ENCODE results near the gene GPN3. TPM values are rescaled to one million over a fixed set of nuclear protein-coding genes. Genes with fewer than 3 reads are reported as not detected.
A peak's percentile ranks its signal among the peaks of the same experiment; 100 is the strongest.
"Not testable (repeated sequence)": the region's sequence is repeated elsewhere in the genome, so short reads cannot be mapped to it uniquely, and the experiment has no call there.

GPN3 gene
- total and polyA plus RNA-seq, 2 of the 13 experiments (the other 11 are each of a cell fraction or from before 2014, with no cell fraction given): 28.7 to 29.5 TPM

DNA sequence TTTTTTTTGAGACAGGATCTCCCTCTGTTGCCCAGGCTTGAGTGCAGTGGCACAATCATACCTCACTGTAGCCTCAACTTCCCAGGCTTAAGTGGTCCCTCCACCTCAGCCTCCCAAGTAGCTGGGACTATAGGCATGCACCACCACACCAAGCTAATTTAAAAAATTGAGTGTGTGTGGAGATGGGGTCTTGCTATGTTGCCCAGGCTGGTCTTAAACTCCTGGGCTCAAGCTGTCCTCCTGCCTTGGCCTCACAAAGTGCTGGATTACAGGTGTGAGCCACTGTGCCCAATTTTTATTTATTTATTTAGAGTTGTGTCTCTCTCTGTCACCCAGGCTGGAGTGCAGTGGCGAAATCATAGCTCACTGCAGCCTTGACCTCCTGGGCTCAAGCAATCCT lies 47.4 kb downstream of the GPN3 start:
- H3K4me2 ChIP-seq (ENCODE audit: low read depth, low read length); H3K9me3 ChIP-seq (ENCODE audit: low read length); intact Hi-C loops (cut with micrococcal nuclease; ENCODE audit: unreplicated experiment); H3K79me2 ChIP-seq (ENCODE audit: insufficient read depth, low read length); H3K4me3 ChIP-seq (replicated peaks in 1 of 3; ENCODE audit: insufficient read depth in 1 of 3, low read depth in 2 of 3, low read length in 3 of 3); DNase-seq (ENCODE audit: low spot score); FAIRE-seq; H3K9ac ChIP-seq (ENCODE audit: insufficient read depth, low read depth, low read length); H3K27me3 ChIP-seq (ENCODE audit: control insufficient read depth in 1 of 2, insufficient read depth in 2 of 2, low read length in 2 of 2); BruUV-seq (replicated peaks); H3K27ac ChIP-seq (ENCODE audit: extremely low read length, insufficient read depth, low read length); H2AFZ ChIP-seq (ENCODE audit: low read length); ATAC-seq; H3K36me3 ChIP-seq (replicated peaks in 1 of 2; ENCODE audit: control insufficient read depth in 1 of 2, insufficient read depth in 2 of 2, low read length in 2 of 2); in situ Hi-C loops (cut with HindIII; ENCODE audit: extremely low pct_ligation_motif_present, low pct_unique_long_range_greater_than_20kb); H4K20me1 ChIP-seq (ENCODE audit: insufficient read depth, low read length); CTCF ChIA-PET (ENCODE audit: low intra/inter-chr PET ratio, low total read pairs): not testable (repeated sequence)
- peak; percentile 74 for TF ChIP-seq ZNF121 (CRISPR knock-in tag; IDR thresholded peaks at IDR 0.05)
- TF ChIP-seq, protein P1, sequence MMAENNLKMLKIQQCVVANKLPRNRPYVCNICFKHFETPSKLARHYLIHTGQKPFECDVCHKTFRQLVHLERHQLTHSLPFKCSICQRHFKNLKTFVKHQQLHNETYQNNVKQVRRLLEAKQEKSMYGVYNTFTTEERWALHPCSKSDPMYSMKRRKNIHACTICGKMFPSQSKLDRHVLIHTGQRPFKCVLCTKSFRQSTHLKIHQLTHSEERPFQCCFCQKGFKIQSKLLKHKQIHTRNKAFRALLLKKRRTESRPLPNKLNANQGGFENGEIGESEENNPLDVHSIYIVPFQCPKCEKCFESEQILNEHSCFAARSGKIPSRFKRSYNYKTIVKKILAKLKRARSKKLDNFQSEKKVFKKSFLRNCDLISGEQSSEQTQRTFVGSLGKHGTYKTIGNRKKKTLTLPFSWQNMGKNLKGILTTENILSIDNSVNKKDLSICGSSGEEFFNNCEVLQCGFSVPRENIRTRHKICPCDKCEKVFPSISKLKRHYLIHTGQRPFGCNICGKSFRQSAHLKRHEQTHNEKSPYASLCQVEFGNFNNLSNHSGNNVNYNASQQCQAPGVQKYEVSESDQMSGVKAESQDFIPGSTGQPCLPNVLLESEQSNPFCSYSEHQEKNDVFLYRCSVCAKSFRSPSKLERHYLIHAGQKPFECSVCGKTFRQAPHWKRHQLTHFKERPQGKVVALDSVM (CRISPR knock-in tag; IDR thresholded peaks at IDR 0.05): 0 out of 2 replicates have a peak, but pooled peaks have one; percentile 18
- 0% methylated on average over 1 of the region's 1 CpG for WGBS (ENCODE audit: low lambda C conversion rate)
- peaks cover 23% of the 10 kb centered on the region for H3K4me1 ChIP-seq (ENCODE audit: insufficient read depth, low read length)
- POLR2A ChIA-PET: interaction anchor here (0.6 kb wide), 1 partner anchor 21 kb away, joined by 3 read pairs; no protein-coding TSS in a partner anchor

DNA sequence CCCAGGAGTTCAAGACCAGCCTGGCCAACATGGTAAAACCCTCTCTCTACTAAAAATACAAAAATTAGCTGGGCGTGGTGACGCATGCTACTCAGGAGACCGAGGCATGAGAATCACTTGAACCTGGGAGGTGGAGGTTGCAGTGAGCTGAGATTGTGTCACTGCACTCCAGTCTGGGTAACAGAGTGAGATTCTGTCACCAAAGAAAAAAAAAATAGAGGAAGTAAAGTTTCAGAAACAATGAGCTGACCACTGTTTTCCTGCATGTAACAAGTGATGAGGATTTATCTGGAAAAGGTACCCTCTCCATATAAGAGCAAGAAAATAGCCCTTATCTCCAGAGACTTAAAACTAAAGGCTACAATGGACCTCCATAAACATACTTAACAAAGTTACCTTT lies 50.9 kb downstream of the GPN3 start:
- 73% methylated on average over 3 of the region's 3 CpGs for WGBS (ENCODE audit: low lambda C conversion rate)

DNA sequence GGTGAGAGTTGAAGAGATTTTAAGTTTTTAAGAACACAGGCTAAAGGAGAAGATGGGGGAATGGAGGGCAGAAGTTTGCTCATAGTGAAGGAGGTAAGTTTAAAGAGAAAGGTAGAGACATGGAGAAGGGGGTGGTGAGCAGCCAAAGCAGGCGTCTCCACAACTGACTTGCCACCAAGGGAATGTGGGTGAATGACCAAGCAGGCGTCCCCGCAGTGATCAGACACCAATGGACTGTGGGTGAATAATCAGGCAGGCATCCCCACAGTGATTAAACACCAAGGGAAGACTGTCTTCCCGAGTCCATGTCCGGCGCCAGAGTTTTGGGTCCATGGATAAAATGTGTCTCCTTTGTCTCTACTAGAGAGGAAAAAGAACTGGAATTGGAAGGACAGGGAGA lies 58.0 kb downstream of the GPN3 start:
- DNase-seq (ENCODE audit: low spot score); in situ Hi-C loops (cut with HindIII; ENCODE audit: extremely low pct_ligation_motif_present, low pct_unique_long_range_greater_than_20kb); H3K27me3 ChIP-seq (ENCODE audit: control insufficient read depth in 1 of 2, insufficient read depth in 2 of 2, low read length in 2 of 2); H3K9me3 ChIP-seq (ENCODE audit: low read length); H3K79me2 ChIP-seq (ENCODE audit: insufficient read depth, low read length); intact Hi-C loops (cut with micrococcal nuclease; ENCODE audit: unreplicated experiment); H3K9ac ChIP-seq (ENCODE audit: insufficient read depth, low read depth, low read length); CTCF ChIA-PET (ENCODE audit: low intra/inter-chr PET ratio, low total read pairs); H3K4me3 ChIP-seq (replicated peaks in 1 of 3; ENCODE audit: insufficient read depth in 1 of 3, low read depth in 2 of 3, low read length in 3 of 3); FAIRE-seq; H4K20me1 ChIP-seq (ENCODE audit: insufficient read depth, low read length); H3K27ac ChIP-seq (ENCODE audit: extremely low read length, insufficient read depth, low read length); BruUV-seq (replicated peaks); ATAC-seq; H2AFZ ChIP-seq (ENCODE audit: low read length); H3K36me3 ChIP-seq (replicated peaks in 1 of 2; ENCODE audit: control insufficient read depth in 1 of 2, insufficient read depth in 2 of 2, low read length in 2 of 2); H3K4me2 ChIP-seq (ENCODE audit: low read depth, low read length); H3K4me1 ChIP-seq (ENCODE audit: insufficient read depth, low read length); POLR2A ChIA-PET: not testable (repeated sequence)
- WGBS (ENCODE audit: low lambda C conversion rate): 0% methylated on average over 6 of the region's 6 CpGs

More for the DNA sequence above, 50.9 kb downstream of the GPN3 start:
- H3K27me3 ChIP-seq (ENCODE audit: control insufficient read depth in 1 of 2, insufficient read depth in 2 of 2, low read length in 2 of 2); H3K9me3 ChIP-seq (ENCODE audit: low read length); H3K4me3 ChIP-seq (replicated peaks in 1 of 3; ENCODE audit: insufficient read depth in 1 of 3, low read depth in 2 of 3, low read length in 3 of 3); DNase-seq (ENCODE audit: low spot score); BruUV-seq (replicated peaks); ATAC-seq; POLR2A ChIA-PET; H3K9ac ChIP-seq (ENCODE audit: insufficient read depth, low read depth, low read length); H3K27ac ChIP-seq (ENCODE audit: extremely low read length, insufficient read depth, low read length); H3K36me3 ChIP-seq (replicated peaks in 1 of 2; ENCODE audit: control insufficient read depth in 1 of 2, insufficient read depth in 2 of 2, low read length in 2 of 2); H4K20me1 ChIP-seq (ENCODE audit: insufficient read depth, low read length); FAIRE-seq; CTCF ChIA-PET (ENCODE audit: low intra/inter-chr PET ratio, low total read pairs); H3K79me2 ChIP-seq (ENCODE audit: insufficient read depth, low read length); intact Hi-C loops (cut with micrococcal nuclease; ENCODE audit: unreplicated experiment); in situ Hi-C loops (cut with HindIII; ENCODE audit: extremely low pct_ligation_motif_present, low pct_unique_long_range_greater_than_20kb): not testable (repeated sequence)
- peak overlapping the region; percentile 44 for H2AFZ ChIP-seq (ENCODE audit: low read length)
- peak overlapping the region; percentile 70 for H3K4me2 ChIP-seq (ENCODE audit: low read depth, low read length)
- peaks cover 12% of the 10 kb centered on the region for H3K4me1 ChIP-seq (ENCODE audit: insufficient read depth, low read length)

DNA sequence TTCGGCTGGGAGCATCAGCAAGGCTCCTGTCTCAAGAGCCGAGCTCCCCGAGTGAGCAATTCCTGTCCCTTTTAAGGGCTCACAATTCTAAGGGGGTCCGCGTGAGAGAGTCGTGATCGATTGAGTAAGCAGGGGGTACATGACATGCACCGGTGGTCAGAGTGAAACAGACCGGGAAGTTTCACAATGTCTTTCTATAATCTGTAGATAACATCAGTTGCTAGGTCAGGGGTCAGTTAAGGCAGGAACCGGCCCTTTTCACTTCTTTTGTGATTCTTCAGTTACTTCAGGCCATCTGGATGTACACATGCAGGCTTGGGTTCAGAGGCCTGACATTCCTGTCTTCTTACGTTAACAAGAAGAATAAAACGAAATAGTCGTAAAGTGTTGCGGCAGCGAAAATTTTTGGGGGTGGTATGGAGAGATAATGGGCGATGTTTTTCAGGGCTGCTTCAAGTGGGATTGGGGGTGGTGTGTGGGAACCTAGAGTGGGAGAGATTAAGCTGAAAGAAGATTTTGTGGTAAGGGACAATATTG lies 62.9 kb downstream of the GPN3 start:
- FAIRE-seq; H3K9me3 ChIP-seq (ENCODE audit: low read length); H3K4me3 ChIP-seq (replicated peaks in 1 of 3; ENCODE audit: insufficient read depth in 1 of 3, low read depth in 2 of 3, low read length in 3 of 3); POLR2A ChIA-PET; H3K27ac ChIP-seq (ENCODE audit: extremely low read length, insufficient read depth, low read length); H3K9ac ChIP-seq (ENCODE audit: insufficient read depth, low read depth, low read length); H3K27me3 ChIP-seq (ENCODE audit: control insufficient read depth in 1 of 2, insufficient read depth in 2 of 2, low read length in 2 of 2); ATAC-seq; H4K20me1 ChIP-seq (ENCODE audit: insufficient read depth, low read length); CTCF ChIA-PET (ENCODE audit: low intra/inter-chr PET ratio, low total read pairs); DNase-seq (ENCODE audit: low spot score); H3K4me2 ChIP-seq (ENCODE audit: low read depth, low read length); in situ Hi-C loops (cut with HindIII; ENCODE audit: extremely low pct_ligation_motif_present, low pct_unique_long_range_greater_than_20kb); BruUV-seq (replicated peaks); intact Hi-C loops (cut with micrococcal nuclease; ENCODE audit: unreplicated experiment); H3K36me3 ChIP-seq (replicated peaks in 1 of 2; ENCODE audit: control insufficient read depth in 1 of 2, insufficient read depth in 2 of 2, low read length in 2 of 2); H2AFZ ChIP-seq (ENCODE audit: low read length): not testable (repeated sequence)
- peaks cover 34% of the 10 kb centered on the region for H3K4me1 ChIP-seq (ENCODE audit: insufficient read depth, low read length)
- peaks cover 26% of the 10 kb centered on the region for H3K79me2 ChIP-seq (ENCODE audit: insufficient read depth, low read length)
- WGBS (ENCODE audit: low lambda C conversion rate): 76% methylated on average over 16 of the region's 16 CpGs

Measured in HepG2 (cell line).